H1 (cell line): ENCODE results near the gene TMEM200C. TPM values are rescaled to one million over a fixed set of nuclear protein-coding genes. Genes with fewer than 3 reads are reported as not detected.

Experiments
- EP300 ChIP-seq, 2 experiments: IDR thresholded peaks; 1 replicate in 1 of 2; 2 replicates in 1 of 2; pipeline ENCODE4 v1.6.1; 2011 to 2012; ENCODE audit warnings: low read depth in 2 of 2, low read length in 2 of 2, mild to moderate bottlenecking in 2 of 2, borderline replicate concordance in 1 of 2, inconsistent platforms in 1 of 2, moderate library complexity in 1 of 2
- SIRT6 ChIP-seq: IDR thresholded peaks from one replicate; pipeline ENCODE4 v1.7.1; 2012; ENCODE audit warnings: low read length, inconsistent platforms
- SP4 ChIP-seq: IDR thresholded peaks from 2 replicates; pipeline ENCODE4 v1.6.1; 2012; ENCODE audit warnings: low read length, inconsistent platforms
- SUZ12 ChIP-seq: fragments of 200-600 bp; sonication (generic); IDR thresholded peaks from 2 replicates; pipeline ENCODE4 v1.6.1; 2012; ENCODE audit warnings: mild to moderate bottlenecking, inconsistent platforms, low read length, moderate library complexity, mixed read lengths
- polyA plus RNA-seq, 7 experiments: library from polyadenylated mRNA; depleted of rRNA in 3 of 7; stranded (reverse) in 5 of 7; unstranded in 2 of 7; fragments of >200 nt in 5 of 7; fragments of 200-250 nt in 2 of 7; gene quantifications; 1 replicate in 5 of 7; 2 replicates in 1 of 7; 4 replicates in 1 of 7; pipeline versions ENCODE4 v1.2.1 to v1.2.3, GENCODE V29; 2011 to 2013; ENCODE audit warnings: missing spikeins in 2 of 7, mixed read lengths in 2 of 7
- total RNA-seq: library from RNA; stranded (reverse); fragmentation: NEBNext Ultra II Directional; extraction: Animal tissue kit (Norgen Biotek cat#: 25700); gene quantifications from 2 replicates; pipeline ENCODE4 v1.2.1, GENCODE V29; 2021
- TF ChIP-seq, protein P1 (sequence below): fragments of 300-600 bp; sonication (generic); IDR thresholded peaks from 2 replicates; pipeline ENCODE4 v1.7.1; 2012; ENCODE audit warnings: low read length, moderate library complexity, mild to moderate bottlenecking, inconsistent platforms; ENCODE audit not compliant: insufficient replicate concordance

Gene TMEM200C
- total and polyA plus RNA-seq, 2 of the 8 experiments (the other 6 are each of a cell fraction or from before 2014, with no cell fraction given), result 3.4 to 9.6 TPM

DNA sequence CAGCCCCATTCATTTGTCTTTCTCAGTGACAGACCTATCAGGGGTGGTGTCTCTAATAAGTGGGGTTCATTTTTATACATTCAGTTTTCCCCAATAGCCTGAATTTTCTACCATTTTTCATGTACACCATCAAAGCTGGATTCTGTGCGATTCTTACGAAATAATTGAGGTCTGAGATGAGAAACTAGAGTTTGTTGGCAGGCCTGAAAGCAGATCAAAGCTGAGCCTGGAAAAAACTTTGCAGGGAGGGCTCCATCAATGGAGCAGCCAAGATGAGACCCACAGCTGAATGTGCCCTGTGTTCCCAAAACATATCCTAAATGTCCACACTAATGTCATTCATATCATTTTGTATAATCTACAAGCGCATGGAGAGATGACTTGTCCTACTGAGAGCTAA, 4.5 kb upstream of the TMEM200C start (continued):
- TF ChIP-seq, protein P1, sequence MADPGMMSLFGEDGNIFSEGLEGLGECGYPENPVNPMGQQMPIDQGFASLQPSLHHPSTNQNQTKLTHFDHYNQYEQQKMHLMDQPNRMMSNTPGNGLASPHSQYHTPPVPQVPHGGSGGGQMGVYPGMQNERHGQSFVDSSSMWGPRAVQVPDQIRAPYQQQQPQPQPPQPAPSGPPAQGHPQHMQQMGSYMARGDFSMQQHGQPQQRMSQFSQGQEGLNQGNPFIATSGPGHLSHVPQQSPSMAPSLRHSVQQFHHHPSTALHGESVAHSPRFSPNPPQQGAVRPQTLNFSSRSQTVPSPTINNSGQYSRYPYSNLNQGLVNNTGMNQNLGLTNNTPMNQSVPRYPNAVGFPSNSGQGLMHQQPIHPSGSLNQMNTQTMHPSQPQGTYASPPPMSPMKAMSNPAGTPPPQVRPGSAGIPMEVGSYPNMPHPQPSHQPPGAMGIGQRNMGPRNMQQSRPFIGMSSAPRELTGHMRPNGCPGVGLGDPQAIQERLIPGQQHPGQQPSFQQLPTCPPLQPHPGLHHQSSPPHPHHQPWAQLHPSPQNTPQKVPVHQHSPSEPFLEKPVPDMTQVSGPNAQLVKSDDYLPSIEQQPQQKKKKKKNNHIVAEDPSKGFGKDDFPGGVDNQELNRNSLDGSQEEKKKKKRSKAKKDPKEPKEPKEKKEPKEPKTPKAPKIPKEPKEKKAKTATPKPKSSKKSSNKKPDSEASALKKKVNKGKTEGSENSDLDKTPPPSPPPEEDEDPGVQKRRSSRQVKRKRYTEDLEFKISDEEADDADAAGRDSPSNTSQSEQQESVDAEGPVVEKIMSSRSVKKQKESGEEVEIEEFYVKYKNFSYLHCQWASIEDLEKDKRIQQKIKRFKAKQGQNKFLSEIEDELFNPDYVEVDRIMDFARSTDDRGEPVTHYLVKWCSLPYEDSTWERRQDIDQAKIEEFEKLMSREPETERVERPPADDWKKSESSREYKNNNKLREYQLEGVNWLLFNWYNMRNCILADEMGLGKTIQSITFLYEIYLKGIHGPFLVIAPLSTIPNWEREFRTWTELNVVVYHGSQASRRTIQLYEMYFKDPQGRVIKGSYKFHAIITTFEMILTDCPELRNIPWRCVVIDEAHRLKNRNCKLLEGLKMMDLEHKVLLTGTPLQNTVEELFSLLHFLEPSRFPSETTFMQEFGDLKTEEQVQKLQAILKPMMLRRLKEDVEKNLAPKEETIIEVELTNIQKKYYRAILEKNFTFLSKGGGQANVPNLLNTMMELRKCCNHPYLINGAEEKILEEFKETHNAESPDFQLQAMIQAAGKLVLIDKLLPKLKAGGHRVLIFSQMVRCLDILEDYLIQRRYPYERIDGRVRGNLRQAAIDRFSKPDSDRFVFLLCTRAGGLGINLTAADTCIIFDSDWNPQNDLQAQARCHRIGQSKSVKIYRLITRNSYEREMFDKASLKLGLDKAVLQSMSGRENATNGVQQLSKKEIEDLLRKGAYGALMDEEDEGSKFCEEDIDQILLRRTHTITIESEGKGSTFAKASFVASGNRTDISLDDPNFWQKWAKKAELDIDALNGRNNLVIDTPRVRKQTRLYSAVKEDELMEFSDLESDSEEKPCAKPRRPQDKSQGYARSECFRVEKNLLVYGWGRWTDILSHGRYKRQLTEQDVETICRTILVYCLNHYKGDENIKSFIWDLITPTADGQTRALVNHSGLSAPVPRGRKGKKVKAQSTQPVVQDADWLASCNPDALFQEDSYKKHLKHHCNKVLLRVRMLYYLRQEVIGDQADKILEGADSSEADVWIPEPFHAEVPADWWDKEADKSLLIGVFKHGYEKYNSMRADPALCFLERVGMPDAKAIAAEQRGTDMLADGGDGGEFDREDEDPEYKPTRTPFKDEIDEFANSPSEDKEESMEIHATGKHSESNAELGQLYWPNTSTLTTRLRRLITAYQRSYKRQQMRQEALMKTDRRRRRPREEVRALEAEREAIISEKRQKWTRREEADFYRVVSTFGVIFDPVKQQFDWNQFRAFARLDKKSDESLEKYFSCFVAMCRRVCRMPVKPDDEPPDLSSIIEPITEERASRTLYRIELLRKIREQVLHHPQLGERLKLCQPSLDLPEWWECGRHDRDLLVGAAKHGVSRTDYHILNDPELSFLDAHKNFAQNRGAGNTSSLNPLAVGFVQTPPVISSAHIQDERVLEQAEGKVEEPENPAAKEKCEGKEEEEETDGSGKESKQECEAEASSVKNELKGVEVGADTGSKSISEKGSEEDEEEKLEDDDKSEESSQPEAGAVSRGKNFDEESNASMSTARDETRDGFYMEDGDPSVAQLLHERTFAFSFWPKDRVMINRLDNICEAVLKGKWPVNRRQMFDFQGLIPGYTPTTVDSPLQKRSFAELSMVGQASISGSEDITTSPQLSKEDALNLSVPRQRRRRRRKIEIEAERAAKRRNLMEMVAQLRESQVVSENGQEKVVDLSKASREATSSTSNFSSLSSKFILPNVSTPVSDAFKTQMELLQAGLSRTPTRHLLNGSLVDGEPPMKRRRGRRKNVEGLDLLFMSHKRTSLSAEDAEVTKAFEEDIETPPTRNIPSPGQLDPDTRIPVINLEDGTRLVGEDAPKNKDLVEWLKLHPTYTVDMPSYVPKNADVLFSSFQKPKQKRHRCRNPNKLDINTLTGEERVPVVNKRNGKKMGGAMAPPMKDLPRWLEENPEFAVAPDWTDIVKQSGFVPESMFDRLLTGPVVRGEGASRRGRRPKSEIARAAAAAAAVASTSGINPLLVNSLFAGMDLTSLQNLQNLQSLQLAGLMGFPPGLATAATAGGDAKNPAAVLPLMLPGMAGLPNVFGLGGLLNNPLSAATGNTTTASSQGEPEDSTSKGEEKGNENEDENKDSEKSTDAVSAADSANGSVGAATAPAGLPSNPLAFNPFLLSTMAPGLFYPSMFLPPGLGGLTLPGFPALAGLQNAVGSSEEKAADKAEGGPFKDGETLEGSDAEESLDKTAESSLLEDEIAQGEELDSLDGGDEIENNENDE, result no peak
- no peak for TF ChIP-seq SIRT6
- TF ChIP-seq SP4, result no peak
- TF ChIP-seq EP300 (IDR thresholded peaks at IDR 0.05; ENCODE audit: borderline replicate concordance in 1 of 2, low read depth in 2 of 2, low read length in 2 of 2), result no peak
- no peak for TF ChIP-seq SUZ12
